Colonic mucosa (tissue), 4 donors: ENCODE measurements around the gene HAUS6. TPM values are rescaled to one million over a fixed set of nuclear protein-coding genes. Genes with fewer than 3 reads are reported as not detected.

Experiments used
- DNase-seq: peaks from one replicate; pipeline ENCODE4 v3.0.0-alpha.2; 2020
- H3K27ac ChIP-seq: fragments of 200-600 bp; one replicate; pipeline ENCODE4 v1.8.0; 2021
- H3K27me3 ChIP-seq: fragments of 200-600 bp; one replicate; pipeline ENCODE4 v1.8.0; 2021
- H3K36me3 ChIP-seq: fragments of 200-600 bp; one replicate; pipeline ENCODE4 v1.8.0; 2021
- H3K4me1 ChIP-seq: fragments of 200-600 bp; one replicate; pipeline ENCODE4 v1.8.0; 2021; ENCODE audit warnings: mild to moderate bottlenecking
- H3K4me3 ChIP-seq: fragments of 200-600 bp; one replicate; pipeline ENCODE4 v1.8.0; 2021
- H3K9ac ChIP-seq, 2 donors: one replicate each; pipeline ENCODE4 v1.7.0; 2013; ENCODE audit warnings: control low read depth in 2 of 2, low read depth in 2 of 2, low read length in 2 of 2
- H3K9me3 ChIP-seq: fragments of 200-600 bp; one replicate; pipeline ENCODE4 v1.8.0; 2021
- intact Hi-C: fragments of 100-400 bp; cut with DNase I; formaldehyde crosslinking; loops from one replicate; pipeline ENCODE4 v1.14.1; 2022
- total RNA-seq, 2 donors: library from RNA; stranded (reverse); fragmentation: NEBNext Ultra II Directional in 1 of 2; extraction: Animal tissue kit (Norgen Biotek cat#: 25700) in 1 of 2; gene quantifications; one replicate each; pipeline ENCODE4 v1.2.1, GENCODE V29; 2021
- TF ChIP-seq, protein P1 (sequence below): fragments of 200-600 bp; IDR thresholded peaks from one replicate; pipeline ENCODE4 v1.8.0; 2022; ENCODE audit warnings: antibody characterized with exemption, mild to moderate bottlenecking
- donor health status: healthy.
- donor health status: DM: no; HTN: no; CAD: no.
- donor health status: DM: no; HTN: no; CAD: no.

Gene HAUS6
- total RNA-seq, 2 donors from 2014 or later, result 9.2 to 11.8 TPM

- no peak overlapping the region for H3K4me3 ChIP-seq
- H3K27me3 ChIP-seq, result no peaks in the 10 kb centered on the region
- TF ChIP-seq, protein P1, sequence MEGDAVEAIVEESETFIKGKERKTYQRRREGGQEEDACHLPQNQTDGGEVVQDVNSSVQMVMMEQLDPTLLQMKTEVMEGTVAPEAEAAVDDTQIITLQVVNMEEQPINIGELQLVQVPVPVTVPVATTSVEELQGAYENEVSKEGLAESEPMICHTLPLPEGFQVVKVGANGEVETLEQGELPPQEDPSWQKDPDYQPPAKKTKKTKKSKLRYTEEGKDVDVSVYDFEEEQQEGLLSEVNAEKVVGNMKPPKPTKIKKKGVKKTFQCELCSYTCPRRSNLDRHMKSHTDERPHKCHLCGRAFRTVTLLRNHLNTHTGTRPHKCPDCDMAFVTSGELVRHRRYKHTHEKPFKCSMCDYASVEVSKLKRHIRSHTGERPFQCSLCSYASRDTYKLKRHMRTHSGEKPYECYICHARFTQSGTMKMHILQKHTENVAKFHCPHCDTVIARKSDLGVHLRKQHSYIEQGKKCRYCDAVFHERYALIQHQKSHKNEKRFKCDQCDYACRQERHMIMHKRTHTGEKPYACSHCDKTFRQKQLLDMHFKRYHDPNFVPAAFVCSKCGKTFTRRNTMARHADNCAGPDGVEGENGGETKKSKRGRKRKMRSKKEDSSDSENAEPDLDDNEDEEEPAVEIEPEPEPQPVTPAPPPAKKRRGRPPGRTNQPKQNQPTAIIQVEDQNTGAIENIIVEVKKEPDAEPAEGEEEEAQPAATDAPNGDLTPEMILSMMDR, result no peak
- H3K9me3 ChIP-seq, result no peaks in the 10 kb centered on the region
- DNase-seq, result no peak
- H3K27ac ChIP-seq, result no peak overlapping the region
- intact Hi-C loops, result no loop called here
- H3K4me1 ChIP-seq, result no peaks in the 10 kb centered on the region
- H3K36me3 ChIP-seq, result no peaks in the 10 kb centered on the region
- no peak overlapping the region for H3K9ac ChIP-seq
Measured at GRCh38 chr9:19146441-19147024, 43.8 kb upstream of the HAUS6 start.

- TF ChIP-seq, protein P1, result no peak
- no peak overlapping the region for H3K4me3 ChIP-seq
- H3K27ac ChIP-seq, result no peak overlapping the region
- H3K4me1 ChIP-seq, result no peaks in the 10 kb centered on the region
- H3K36me3 ChIP-seq, result no peaks in the 10 kb centered on the region
- no peaks in the 10 kb centered on the region for H3K27me3 ChIP-seq
- no peaks in the 10 kb centered on the region for H3K9me3 ChIP-seq
- no peak overlapping the region for H3K9ac ChIP-seq
- no peak for DNase-seq
- intact Hi-C loops, result no loop called here
Measured at GRCh38 chr9:19145881-19146280, 43.2 kb upstream of the HAUS6 start.

- no peaks in the 10 kb centered on the region for H3K27me3 ChIP-seq
- H3K4me1 ChIP-seq, result no peaks in the 10 kb centered on the region
- intact Hi-C loops, result no loop called here
- no peaks in the 10 kb centered on the region for H3K36me3 ChIP-seq
- DNase-seq, result no peak
- TF ChIP-seq, protein P1, result no peak
- no peak overlapping the region for H3K4me3 ChIP-seq
- H3K27ac ChIP-seq, result no peak overlapping the region
- no peak overlapping the region for H3K9ac ChIP-seq
- H3K9me3 ChIP-seq, result no peaks in the 10 kb centered on the region
Measured at GRCh38 chr9:19140259-19140658, 37.6 kb upstream of the HAUS6 start.

- Histone ChIP-seq H3K27me3 (no peaks in the 10 kb centered on the region), H3K4me3 (no peak overlapping the region), H3K27ac (no peak overlapping the region), H3K9ac (no peak overlapping the region), H3K9me3 (no peaks in the 10 kb centered on the region), H3K4me1 (no peaks in the 10 kb centered on the region), H3K36me3 (no peaks in the 10 kb centered on the region)
- TF ChIP-seq, protein P1, result no peak
- no peak for DNase-seq
- intact Hi-C loops, result no loop called here
Measured at GRCh38 chr9:19138084-19138483, 35.4 kb upstream of the HAUS6 start.

DNA sequence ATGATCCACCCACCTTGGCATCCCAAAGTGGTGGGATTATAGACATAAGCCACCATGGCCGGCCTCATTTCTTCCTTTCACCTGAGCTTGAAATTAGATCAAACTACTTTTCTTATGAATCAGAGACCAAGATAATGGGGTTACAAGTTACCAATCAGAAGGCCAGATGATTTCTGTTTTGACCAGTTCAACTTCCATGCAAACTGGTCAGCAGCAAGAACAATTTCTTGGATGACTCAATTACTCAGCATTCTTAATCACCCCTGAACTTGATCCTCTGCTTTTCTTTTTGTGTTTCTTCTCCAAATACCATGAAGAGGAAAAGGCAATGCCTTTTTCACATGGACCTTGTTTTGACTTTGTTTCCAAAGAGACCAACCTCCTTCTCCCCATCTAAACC lies 34.6 kb upstream of the HAUS6 start:
- H3K9ac ChIP-seq, result no peak overlapping the region
- TF ChIP-seq, protein P1, result no peak
- H3K36me3 ChIP-seq, result no peaks in the 10 kb centered on the region
- no peaks in the 10 kb centered on the region for H3K9me3 ChIP-seq
- H3K4me1 ChIP-seq, result no peaks in the 10 kb centered on the region
- H3K27ac ChIP-seq, result no peak overlapping the region
- no peak overlapping the region for H3K4me3 ChIP-seq
- H3K27me3 ChIP-seq, result no peaks in the 10 kb centered on the region
- DNase-seq, result no peak
- intact Hi-C loops, result no loop called here
